NT2/D1 (cell line): ENCODE results near the gene OR2T6.
"Not testable (repeated sequence)": the region's sequence is repeated elsewhere in the genome, so short reads cannot be mapped to it uniquely, and the experiment has no call there.

Experiments used
- DNase-seq: peaks from one replicate; pipeline ENCODE4 v3.0.0-alpha.2; 2011; ENCODE audit warnings: low read depth, low spot score
- H3K27me3 ChIP-seq: 2 replicates; pipeline ENCODE4 v1.6.0; 2011; ENCODE audit warnings: mild to moderate bottlenecking; ENCODE audit not compliant: insufficient read length, insufficient read depth
- H3K36me3 ChIP-seq: 2 replicates; pipeline ENCODE4 v1.6.1; 2011; ENCODE audit warnings: mild to moderate bottlenecking, low read length, mixed read lengths; ENCODE audit not compliant: insufficient read depth, insufficient read length
- H3K4me1 ChIP-seq: 2 replicates; pipeline ENCODE4 v1.5.1; 2011; ENCODE audit not compliant: insufficient read depth, insufficient read length
- H3K4me3 ChIP-seq: 2 replicates; pipeline ENCODE4 v1.5.1; 2011; ENCODE audit warnings: low read depth; ENCODE audit not compliant: insufficient read length
- H3K9ac ChIP-seq: 2 replicates; pipeline ENCODE4 v1.6.0; 2011; ENCODE audit warnings: low read depth; ENCODE audit not compliant: insufficient read length
- H3K9me3 ChIP-seq: 2 replicates; pipeline ENCODE4 v1.5.1; 2011; ENCODE audit warnings: mild to moderate bottlenecking, low read length; ENCODE audit not compliant: insufficient read depth
- SUZ12 ChIP-seq: IDR thresholded peaks from 2 replicates; pipeline ENCODE4 v1.6.1; 2011; ENCODE audit not compliant: insufficient read length, insufficient read depth; ENCODE audit errors: extremely low read depth
- YY1 ChIP-seq: IDR thresholded peaks from 2 replicates; pipeline ENCODE4 v1.6.1; 2011; ENCODE audit not compliant: insufficient read length, insufficient read depth
- ZNF274 ChIP-seq: IDR thresholded peaks from 2 replicates; pipeline ENCODE4 v1.6.1; 2011; ENCODE audit warnings: mild to moderate bottlenecking, low read depth, low read length

The OR2T6 gene

DNA sequence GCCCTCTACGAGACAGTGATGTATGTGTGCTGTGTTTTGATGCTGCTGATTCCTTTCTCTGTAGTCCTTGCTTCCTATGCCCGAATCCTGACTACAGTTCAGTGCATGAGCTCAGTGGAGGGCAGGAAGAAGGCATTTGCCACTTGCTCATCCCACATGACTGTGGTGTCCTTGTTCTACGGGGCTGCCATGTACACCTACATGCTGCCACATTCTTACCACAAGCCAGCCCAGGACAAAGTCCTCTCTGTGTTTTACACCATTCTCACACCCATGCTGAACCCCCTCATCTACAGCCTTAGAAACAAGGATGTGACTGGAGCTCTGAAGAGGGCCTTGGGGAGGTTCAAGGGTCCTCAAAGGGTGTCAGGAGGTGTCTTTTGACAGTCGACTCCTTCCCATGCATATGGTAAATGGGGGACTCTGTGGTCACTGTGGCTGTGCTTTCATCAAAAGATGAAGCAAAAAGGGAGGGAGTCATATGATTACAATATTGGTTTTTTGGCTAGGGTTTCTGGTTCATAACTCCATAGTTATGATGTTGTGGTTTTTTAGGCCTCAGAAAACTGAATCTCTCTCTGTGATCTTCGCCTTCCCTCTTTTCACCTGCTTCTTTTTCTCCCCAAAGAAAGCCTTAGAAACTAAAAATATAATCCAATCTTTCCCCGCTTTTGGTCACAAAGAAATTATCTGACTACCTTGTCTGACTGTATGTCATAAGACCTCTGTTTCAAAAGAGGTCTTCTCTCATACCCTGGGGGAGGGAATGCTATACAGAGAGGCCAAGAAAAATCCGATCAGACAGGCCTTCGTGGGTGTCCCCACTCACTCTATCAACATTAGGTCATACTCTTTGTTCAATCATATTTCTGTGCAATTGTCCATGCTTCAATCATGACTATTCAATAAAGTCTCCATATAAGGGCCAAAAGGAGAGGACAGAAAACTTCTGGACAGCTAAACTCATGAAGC is 31.5 kb downstream of the OR2T6 start:
- Histone ChIP-seq H3K36me3 (no peaks in the 10 kb centered on the region), H3K9ac (no peak overlapping the region), H3K4me1 (no peaks in the 10 kb centered on the region), H3K27me3 (no peaks in the 10 kb centered on the region), H3K9me3 (no peaks in the 10 kb centered on the region; the same call in 1 of the 2 replicates), H3K4me3 (no peak overlapping the region)
- TF ChIP-seq SUZ12 (no peak), YY1 (no peak), ZNF274 (no peak)
- DNase-seq, result no peak

GRCh38 chr1:248416226-248416625 is 40.7 kb downstream of the OR2T6 start:
- peaks cover 17% of the 10 kb centered on the region for H3K9me3 ChIP-seq
- no peaks in the 10 kb centered on the region for H3K27me3 ChIP-seq
- TF ChIP-seq YY1, result no peak
- TF ChIP-seq ZNF274, result no peak
- no peak for TF ChIP-seq SUZ12
- H3K36me3 ChIP-seq, result no peaks in the 10 kb centered on the region
- DNase-seq, result no peak
- no peak overlapping the region for H3K9ac ChIP-seq
- no peaks in the 10 kb centered on the region for H3K4me1 ChIP-seq
- H3K4me3 ChIP-seq, result no peak overlapping the region

DNA sequence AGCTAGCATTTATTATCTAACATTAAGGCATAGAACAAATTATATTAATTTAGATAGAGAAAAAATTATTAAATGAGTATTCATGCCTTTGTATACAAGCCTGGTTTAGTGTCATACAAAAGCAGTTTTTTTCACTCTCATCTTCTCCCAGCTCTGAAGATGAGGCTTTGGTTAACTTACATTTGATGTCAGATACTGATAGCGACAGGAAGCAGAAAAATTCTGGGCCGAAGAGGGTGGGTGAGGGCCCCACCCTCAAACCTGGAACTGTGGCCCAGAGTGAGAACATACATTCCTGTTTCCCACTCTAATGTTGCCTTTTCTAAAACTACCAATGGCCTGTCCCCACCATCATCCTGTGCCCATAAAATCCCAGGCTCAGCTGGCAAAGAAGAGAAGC is 42.3 kb downstream of the OR2T6 start:
- H3K36me3 ChIP-seq, result no peaks in the 10 kb centered on the region
- no peak overlapping the region for H3K9ac ChIP-seq
- no peak overlapping the region for H3K4me3 ChIP-seq
- no peaks in the 10 kb centered on the region for H3K27me3 ChIP-seq
- H3K4me1 ChIP-seq, result no peaks in the 10 kb centered on the region
- no peak for DNase-seq
- H3K9me3 ChIP-seq, result peaks cover 30% of the 10 kb centered on the region
- no peak for TF ChIP-seq SUZ12
- TF ChIP-seq ZNF274, result no peak
- TF ChIP-seq YY1, result no peak

DNA sequence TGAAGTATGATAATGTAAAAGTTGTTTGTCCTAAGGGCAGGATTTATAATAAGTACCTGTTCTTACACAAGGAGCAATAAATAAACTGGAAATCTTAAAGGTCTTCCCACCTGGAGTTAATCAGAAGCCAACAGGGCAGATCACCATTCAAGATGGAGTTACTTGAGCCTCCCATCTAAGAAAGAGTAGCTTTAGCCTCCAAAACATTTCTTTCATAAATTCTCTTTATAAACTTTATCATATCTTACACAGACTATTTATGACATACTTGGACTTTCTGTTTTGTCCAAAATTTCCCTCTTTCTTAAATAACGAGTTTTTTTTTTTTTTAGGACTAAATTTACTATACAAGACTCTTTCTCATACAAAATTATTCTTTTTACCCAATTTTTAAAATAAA is 45.8 kb downstream of the OR2T6 start:
- no peak for TF ChIP-seq SUZ12
- TF ChIP-seq YY1, result no peak
- no peak for TF ChIP-seq ZNF274
- DNase-seq, result no peak

GRCh38 chr1:248427526-248428191 is 52.1 kb downstream of the OR2T6 start:
- not testable (repeated sequence) for DNase-seq, H3K9ac ChIP-seq, H3K36me3 ChIP-seq, H3K4me3 ChIP-seq, H3K27me3 ChIP-seq, H3K4me1 ChIP-seq
- H3K9me3 ChIP-seq, result peaks cover 12% of the 10 kb centered on the region; the same call in 1 of the 2 replicates

More for the DNA sequence above, 45.8 kb downstream of the OR2T6 start:
- no peak overlapping the region for H3K9ac ChIP-seq
- no peak overlapping the region for H3K4me3 ChIP-seq
- no peaks in the 10 kb centered on the region for H3K4me1 ChIP-seq
- no peaks in the 10 kb centered on the region for H3K36me3 ChIP-seq
- H3K27me3 ChIP-seq, result no peaks in the 10 kb centered on the region
- peaks cover 39% of the 10 kb centered on the region for H3K9me3 ChIP-seq

GRCh38 chr1:248428192-248428533 is 52.6 kb downstream of the OR2T6 start:
- not testable (repeated sequence) for H3K9me3 ChIP-seq, H3K27me3 ChIP-seq, H3K4me1 ChIP-seq, DNase-seq, H3K9ac ChIP-seq, H3K4me3 ChIP-seq, H3K36me3 ChIP-seq

DNA sequence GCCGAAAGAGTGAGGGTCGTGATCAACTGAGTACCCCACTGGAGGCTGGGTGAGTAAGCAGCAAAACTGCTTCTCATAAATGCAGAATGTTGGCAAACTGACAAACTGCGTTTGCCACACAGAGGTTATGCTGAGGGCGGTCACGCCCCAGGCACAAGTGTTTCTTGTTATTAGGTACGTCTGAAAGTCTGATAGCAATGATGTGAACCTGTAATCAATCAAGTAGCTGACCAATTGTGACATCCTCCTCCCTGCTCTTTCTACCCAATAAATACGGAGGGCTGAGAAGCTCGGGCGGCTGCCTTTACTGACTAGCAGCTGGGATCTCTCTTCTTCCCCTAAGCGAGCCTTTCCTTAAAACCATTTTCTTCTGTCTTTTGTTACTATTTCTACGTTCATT is 56.1 kb downstream of the OR2T6 start:
- H3K36me3 ChIP-seq, H3K4me3 ChIP-seq, DNase-seq, H3K9me3 ChIP-seq, H3K9ac ChIP-seq, H3K27me3 ChIP-seq, H3K4me1 ChIP-seq: not testable (repeated sequence)

- not testable (repeated sequence) for H3K27me3 ChIP-seq, DNase-seq, H3K36me3 ChIP-seq, H3K4me3 ChIP-seq, H3K9me3 ChIP-seq, H3K9ac ChIP-seq, H3K4me1 ChIP-seq
These were observed 56.7 kb downstream of the OR2T6 start for GRCh38 chr1:248432201-248432600.

- DNase-seq, H3K4me1 ChIP-seq, H3K36me3 ChIP-seq, H3K4me3 ChIP-seq, H3K9ac ChIP-seq, H3K27me3 ChIP-seq, H3K9me3 ChIP-seq: not testable (repeated sequence)
These were observed 58.4 kb downstream of the OR2T6 start for GRCh38 chr1:248433811-248434415.

- H3K27me3 ChIP-seq, result not testable (repeated sequence)
These were observed 59.4 kb downstream of the OR2T6 start for GRCh38 chr1:248434913-248435312.

More at GRCh38 chr1:248434913-248435312, 59.4 kb downstream of the OR2T6 start:
- H3K9ac ChIP-seq, H3K9me3 ChIP-seq, H3K4me3 ChIP-seq, H3K4me1 ChIP-seq, H3K36me3 ChIP-seq, DNase-seq: not testable (repeated sequence)
